Measurements from ENCODE around the gene FOXC1. TPM values are rescaled to one million over a fixed set of nuclear protein-coding genes. Genes with fewer than 3 reads are reported as not detected.

Gene FOXC1
- total RNA-seq (2014; rRNA removed; shearing (Covaris generic)): 10.2 and 11.4 TPM in 2 replicates

- in situ Hi-C loops (cut with HindIII; ENCODE audit: low sequenced_read_pairs): no loop called here
Measured at GRCh38 chr6:1609648-1610496, at the start of gene FOXC1. Gene FOXC1, plus strand, starts transcription at chr6:1609915. Its CDS starts 531 bp downstream, at chr6:1610446.

DNA sequence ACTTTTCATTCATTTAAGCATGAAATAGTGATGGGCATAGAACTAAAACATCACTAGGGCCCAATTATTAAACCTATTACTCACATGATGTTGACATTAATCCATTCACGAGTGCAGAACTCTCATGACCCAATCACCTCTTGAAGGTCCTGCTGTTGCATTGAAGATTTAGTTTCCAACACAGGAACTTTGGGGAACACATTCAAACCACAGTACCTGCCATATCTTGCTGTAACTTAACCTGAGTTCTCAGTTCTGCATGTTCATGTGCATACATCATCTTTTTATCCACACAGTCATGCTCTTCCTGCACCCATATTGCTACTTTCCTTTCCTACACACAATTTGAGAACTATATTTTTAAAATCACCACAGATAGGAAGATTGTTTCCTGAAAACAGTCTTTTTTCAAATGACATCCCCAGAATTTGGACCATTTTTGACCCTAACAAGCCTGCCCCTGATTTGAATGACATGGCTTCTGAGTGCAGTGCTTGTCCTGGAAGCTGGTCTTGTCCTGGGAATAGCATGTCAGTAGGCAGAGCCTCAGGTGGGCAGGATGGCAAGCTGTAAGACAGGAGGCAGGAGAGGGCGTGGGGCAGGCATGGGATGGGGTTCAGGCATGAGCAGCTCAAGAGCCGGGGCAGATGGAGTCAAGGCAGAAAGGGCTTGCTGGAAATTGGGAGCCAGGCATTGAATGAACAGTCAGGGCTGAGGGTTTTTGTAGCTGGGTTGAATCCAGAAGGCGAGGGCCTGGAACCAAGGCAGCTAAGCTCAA lies 49.2 kb upstream of the FOXC1 start:
- DNase-seq (ENCODE audit: low spot score): no peak

More at GRCh38 chr6:1609648-1610496, at the start of gene FOXC1:
- peak; percentile 47 for DNase-seq (ENCODE audit: low spot score)

DNA sequence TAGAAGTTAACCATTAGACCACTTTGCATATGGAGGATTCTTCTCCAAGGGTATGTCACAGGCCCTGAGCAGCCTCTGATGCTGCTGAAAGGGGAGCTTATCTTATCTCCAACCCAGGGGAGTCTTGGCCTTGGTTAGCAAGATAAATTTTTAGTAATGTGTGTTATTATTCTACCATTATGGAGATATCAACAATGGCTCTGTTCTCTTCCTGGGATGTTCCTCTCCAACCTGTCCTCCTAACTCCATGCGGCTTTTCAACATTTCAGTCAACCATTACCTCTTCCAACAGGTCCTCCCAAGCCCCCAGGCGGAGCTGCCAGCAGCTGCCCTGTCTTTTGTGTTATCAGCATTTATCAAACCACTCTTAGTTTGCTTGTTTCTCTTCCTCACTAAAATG lies 48.4 kb upstream of the FOXC1 start:
- in situ Hi-C loops (cut with HindIII; ENCODE audit: low sequenced_read_pairs): no loop called here
- DNase-seq (ENCODE audit: low spot score): no peak

More for the DNA sequence above, 49.2 kb upstream of the FOXC1 start:
- in situ Hi-C loops (cut with HindIII; ENCODE audit: low sequenced_read_pairs): no loop called here

DNA sequence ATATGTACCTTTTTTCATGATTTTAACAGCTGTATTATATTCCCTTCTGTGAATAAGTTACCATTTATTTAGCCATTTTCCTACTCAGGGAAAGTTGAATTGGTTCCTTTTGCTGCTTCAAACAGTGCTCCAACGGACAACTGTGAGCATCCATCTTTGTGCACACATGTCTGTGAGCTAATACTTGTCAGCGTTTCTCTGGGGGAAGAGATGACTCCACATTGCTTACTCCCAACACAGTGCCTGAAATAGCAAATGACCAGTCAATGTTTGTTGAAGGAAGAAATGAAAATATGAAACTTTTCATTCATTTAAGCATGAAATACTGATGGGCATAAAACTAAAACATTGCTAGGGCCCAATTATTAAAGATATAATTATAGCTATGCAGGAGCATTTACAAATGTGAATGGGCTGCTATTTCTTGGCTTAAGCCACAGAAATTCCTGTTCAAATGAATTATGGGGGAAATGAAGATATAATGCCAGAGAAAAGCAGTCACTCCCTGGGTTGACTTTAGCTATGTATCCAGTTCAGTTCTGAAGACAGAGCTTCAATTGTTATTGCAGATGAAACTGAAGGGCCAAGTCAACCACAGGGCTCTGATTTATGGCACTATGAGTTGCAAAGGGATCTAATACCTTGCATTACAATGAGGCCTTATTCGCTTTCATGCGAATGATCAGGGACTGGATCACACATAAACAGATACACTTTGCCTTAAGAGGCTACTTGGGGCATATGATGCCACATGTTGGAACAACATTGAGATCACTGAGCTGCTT lies 47.4 kb upstream of the FOXC1 start:
- in situ Hi-C loops (cut with HindIII; ENCODE audit: low sequenced_read_pairs): no loop called here
- no peak for DNase-seq (ENCODE audit: low spot score)

- no peak for DNase-seq (ENCODE audit: low spot score)
- in situ Hi-C loops (cut with HindIII; ENCODE audit: low sequenced_read_pairs): no loop called here
Measured at GRCh38 chr6:1569377-1569776, 40.3 kb upstream of the FOXC1 start.

- in situ Hi-C loops (cut with HindIII; ENCODE audit: low sequenced_read_pairs): no loop called here
Measured at GRCh38 chr6:1570848-1571247, 38.9 kb upstream of the FOXC1 start.

GRCh38 chr6:1572892-1573291 lies 36.8 kb upstream of the FOXC1 start:
- no peak for DNase-seq (ENCODE audit: low spot score)
- in situ Hi-C loops (cut with HindIII; ENCODE audit: low sequenced_read_pairs): no loop called here

More at GRCh38 chr6:1570848-1571247, 38.9 kb upstream of the FOXC1 start:
- DNase-seq (ENCODE audit: low spot score): no peak

GRCh38 chr6:1574083-1574761 lies 35.5 kb upstream of the FOXC1 start:
- in situ Hi-C loops (cut with HindIII; ENCODE audit: low sequenced_read_pairs): no loop called here

GRCh38 chr6:1574890-1575209 lies 34.9 kb upstream of the FOXC1 start:
- in situ Hi-C loops (cut with HindIII; ENCODE audit: low sequenced_read_pairs): no loop called here
- DNase-seq (ENCODE audit: low spot score): no peak

More at GRCh38 chr6:1574083-1574761, 35.5 kb upstream of the FOXC1 start:
- DNase-seq (ENCODE audit: low spot score): peak; percentile 7

GRCh38 chr6:1575210-1576041 lies 34.3 kb upstream of the FOXC1 start:
- peak; percentile 65 for DNase-seq (ENCODE audit: low spot score)
- in situ Hi-C loops (cut with HindIII; ENCODE audit: low sequenced_read_pairs): no loop called here

GRCh38 chr6:1576166-1576565 lies 33.5 kb upstream of the FOXC1 start:
- no peak for DNase-seq (ENCODE audit: low spot score)
- in situ Hi-C loops (cut with HindIII; ENCODE audit: low sequenced_read_pairs): no loop called here

DNA sequence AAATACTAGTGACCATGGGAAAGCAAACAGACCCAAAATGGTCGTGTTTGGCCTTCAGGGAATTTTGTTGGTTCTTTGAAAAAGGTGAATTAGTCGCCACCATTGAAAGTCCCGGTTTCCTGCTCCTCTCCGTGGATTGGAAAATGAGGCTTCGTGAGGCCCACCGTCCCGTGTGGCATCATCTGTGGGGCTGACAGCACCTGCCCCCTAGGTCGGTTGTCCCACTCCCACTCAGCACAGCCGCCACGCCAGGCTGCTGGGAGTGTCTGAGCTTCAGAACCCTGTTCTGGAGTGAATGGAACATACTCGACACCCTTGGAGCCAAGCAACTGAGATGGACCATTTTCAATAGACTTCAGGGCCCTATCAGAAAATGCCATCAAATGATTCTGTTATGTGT lies 33.0 kb upstream of the FOXC1 start:
- no peak for DNase-seq (ENCODE audit: low spot score)
- in situ Hi-C loops (cut with HindIII; ENCODE audit: low sequenced_read_pairs): no loop called here

- DNase-seq (ENCODE audit: low spot score): no peak
- in situ Hi-C loops (cut with HindIII; ENCODE audit: low sequenced_read_pairs): no loop called here
Measured at GRCh38 chr6:1577146-1577680, 32.5 kb upstream of the FOXC1 start.

GRCh38 chr6:1577896-1578745 lies 31.6 kb upstream of the FOXC1 start:
- in situ Hi-C loops (cut with HindIII; ENCODE audit: low sequenced_read_pairs): no loop called here
- no peak for DNase-seq (ENCODE audit: low spot score)

GRCh38 chr6:1579096-1579495 lies 30.6 kb upstream of the FOXC1 start:
- no peak for DNase-seq (ENCODE audit: low spot score)
- in situ Hi-C loops (cut with HindIII; ENCODE audit: low sequenced_read_pairs): no loop called here

DNA sequence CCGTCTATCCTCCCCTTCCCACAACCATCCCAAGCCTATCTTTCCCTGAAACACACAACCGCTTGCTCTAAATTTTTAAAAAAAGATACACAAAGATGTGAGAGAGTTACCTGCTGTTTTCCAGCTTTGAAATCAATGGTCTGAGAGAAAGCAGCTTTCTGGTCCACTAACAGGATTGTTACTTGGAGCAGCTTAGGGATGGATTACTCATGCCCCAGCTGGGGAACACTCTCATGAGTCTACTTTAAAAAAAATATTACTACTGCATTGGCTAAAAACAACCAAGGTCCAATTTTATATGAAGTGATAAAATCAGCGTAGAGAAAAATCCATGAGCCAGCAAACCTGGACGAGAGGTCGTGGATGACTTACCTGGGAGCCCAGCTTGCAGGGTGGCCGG lies 29.6 kb upstream of the FOXC1 start:
- in situ Hi-C loops (cut with HindIII; ENCODE audit: low sequenced_read_pairs): no loop called here
- DNase-seq (ENCODE audit: low spot score): no peak

DNA sequence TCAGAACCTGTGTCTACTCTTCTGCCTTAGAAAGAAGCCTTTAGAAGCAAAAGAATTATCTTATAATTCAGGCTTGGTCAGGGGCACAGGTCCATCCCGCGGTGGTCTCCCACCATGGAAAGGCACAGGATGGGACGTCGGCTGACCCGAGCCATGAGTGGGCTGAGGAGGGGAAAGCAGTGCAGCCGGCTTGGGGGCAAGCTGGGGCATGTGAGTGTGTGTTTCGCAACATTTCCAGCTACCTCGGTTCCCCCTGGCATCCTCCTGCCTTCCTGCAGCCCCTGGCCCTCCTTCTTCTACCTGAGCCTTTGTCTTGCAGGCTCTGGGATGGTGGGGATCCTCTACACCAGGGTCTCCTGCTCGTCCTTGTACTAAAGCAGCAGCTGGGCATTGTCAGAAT lies 29.1 kb upstream of the FOXC1 start:
- in situ Hi-C loops (cut with HindIII; ENCODE audit: low sequenced_read_pairs): no loop called here
- no peak for DNase-seq (ENCODE audit: low spot score)

All from G401 (cell line).